Vagina (tissue), 2 donors: ENCODE results near the gene MBD4. TPM values are rescaled to one million over a fixed set of nuclear protein-coding genes. Genes with fewer than 3 reads are reported as not detected.

Experiments
- DNase-seq, 2 donors: peaks; one replicate each; pipeline ENCODE4 v3.0.0-alpha.2; 2017; ENCODE audit errors: extremely low spot score in 2 of 2
- H3K27ac ChIP-seq: fragments of 200-600 bp; sonication (generic); one replicate; pipeline ENCODE4 v1.5.1; 2019
- H3K27me3 ChIP-seq: fragments of 200-600 bp; sonication (generic); one replicate; pipeline ENCODE4 v1.5.1; 2019
- H3K36me3 ChIP-seq, 2 donors: fragments of 200-600 bp; sonication (generic); one replicate each; pipeline ENCODE4 v1.5.1; 2017 to 2019
- H3K4me1 ChIP-seq: fragments of 200-600 bp; sonication (generic); one replicate; pipeline ENCODE4 v1.5.1; 2019
- H3K4me3 ChIP-seq, 2 donors: fragments of 200-600 bp; sonication (generic); 1 replicate in 1 of 2; 2 replicates in 1 of 2; pipeline ENCODE4 v1.5.1; 2016 to 2019
- H3K9me3 ChIP-seq: fragments of 200-600 bp; sonication (generic); one replicate; pipeline ENCODE4 v1.5.1; 2019
- CTCF ChIP-seq, 3 experiments: fragments of 450-650 bp in 2 of 3; fragments of 200-600 bp in 1 of 3; sonication (generic) in 1 of 3; IDR thresholded peaks; one replicate each; pipeline ENCODE4 v1.5.1; 2017 to 2019; ENCODE audit warnings: antibody characterized with exemption in 3 of 3, mild to moderate bottlenecking in 2 of 3, moderate library complexity in 2 of 3
- POLR2A ChIP-seq, 2 donors: fragments of 450-650 bp; IDR thresholded peaks; one replicate each; pipeline ENCODE4 v1.6.1; 2017; ENCODE audit warnings: antibody characterized with exemption in 2 of 2, mild to moderate bottlenecking in 2 of 2, moderate library complexity in 2 of 2
- POLR2AphosphoS5 ChIP-seq, 2 donors: sonication (generic); formaldehyde crosslinking; IDR thresholded peaks; one replicate each; pipeline ENCODE4 v1.9.0; 2017; ENCODE audit warnings: antibody characterized with exemption in 2 of 2, mild to moderate bottlenecking in 2 of 2, low read depth in 1 of 2; ENCODE audit not compliant: insufficient read depth in 1 of 2
- intact Hi-C: fragments of 100-400 bp; cut with DNase I; formaldehyde crosslinking; loops from one replicate; pipeline ENCODE4 v1.15.1; 2023
- total RNA-seq: library from RNA; depleted of rRNA; stranded (reverse); fragments of >200 nt; gene quantifications from one replicate; pipeline ENCODE4 v1.2.3, GENCODE V29; 2016

Gene MBD4
- total RNA-seq, 1 donor from 2014 or later, result 32.4 TPM

GRCh38 chr3:129418041-129418973 is 21.4 kb downstream of the MBD4 start:
- H3K4me3 ChIP-seq, result no peak overlapping the region
- TF ChIP-seq POLR2A (IDR thresholded peaks at IDR 0.05) (no peak), CTCF (IDR thresholded peaks at IDR 0.05) (no peak), POLR2AphosphoS5 (IDR thresholded peaks at IDR 0.05; ENCODE audit: insufficient read depth in 1 of 2, low read depth in 1 of 2) (no peak)
- intact Hi-C loops, result no loop called here
- no peaks in the 10 kb centered on the region for H3K4me1 ChIP-seq
- no peaks in the 10 kb centered on the region for H3K27me3 ChIP-seq
- no peak overlapping the region for H3K27ac ChIP-seq
- H3K9me3 ChIP-seq, result no peaks in the 10 kb centered on the region
- DNase-seq, result no peak
- H3K36me3 ChIP-seq, result no peaks in the 10 kb centered on the region

GRCh38 chr3:129417326-129417725 is 22.4 kb downstream of the MBD4 start:
- no peak for DNase-seq
- intact Hi-C loops, result no loop called here
- Histone ChIP-seq H3K4me3 (no peak overlapping the region), H3K27me3 (no peaks in the 10 kb centered on the region), H3K36me3 (no peaks in the 10 kb centered on the region), H3K9me3 (no peaks in the 10 kb centered on the region), H3K27ac (no peak overlapping the region), H3K4me1 (no peaks in the 10 kb centered on the region)
- no peak for TF ChIP-seq POLR2AphosphoS5 (IDR thresholded peaks at IDR 0.05; ENCODE audit: insufficient read depth in 1 of 2, low read depth in 1 of 2)
- TF ChIP-seq CTCF (IDR thresholded peaks at IDR 0.05), result no peak
- TF ChIP-seq POLR2A (IDR thresholded peaks at IDR 0.05), result no peak

DNA sequence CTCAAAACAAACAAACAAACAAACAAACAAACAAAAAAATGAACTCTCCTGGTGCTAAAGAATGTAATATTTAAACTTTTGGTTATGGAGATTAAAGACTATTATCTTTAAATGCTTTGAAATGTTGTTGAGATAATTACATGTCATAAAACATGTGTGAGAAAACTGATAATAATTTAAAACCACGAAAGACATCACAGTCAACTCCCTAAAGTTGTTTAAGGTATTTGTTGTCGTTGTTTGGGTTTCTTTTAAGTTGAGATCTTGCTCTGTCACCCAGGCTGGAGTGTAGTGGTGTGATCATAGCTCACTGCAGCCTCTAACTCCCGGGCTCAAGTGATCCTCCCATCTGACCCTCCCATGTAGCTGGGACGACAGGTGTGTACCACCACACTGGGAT is 23.3 kb downstream of the MBD4 start:
- H3K36me3 ChIP-seq, result no peaks in the 10 kb centered on the region
- no peaks in the 10 kb centered on the region for H3K9me3 ChIP-seq
- no peak for TF ChIP-seq POLR2A (IDR thresholded peaks at IDR 0.05)
- TF ChIP-seq POLR2AphosphoS5 (IDR thresholded peaks at IDR 0.05; ENCODE audit: insufficient read depth in 1 of 2, low read depth in 1 of 2), result no peak
- no peak for TF ChIP-seq CTCF (IDR thresholded peaks at IDR 0.05)
- no peak overlapping the region for H3K27ac ChIP-seq
- H3K4me1 ChIP-seq, result no peaks in the 10 kb centered on the region
- H3K4me3 ChIP-seq, result no peak overlapping the region
- DNase-seq, result no peak
- H3K27me3 ChIP-seq, result no peaks in the 10 kb centered on the region
- intact Hi-C loops, result no loop called here

GRCh38 chr3:129415830-129416229 is 23.9 kb downstream of the MBD4 start:
- TF ChIP-seq POLR2A (IDR thresholded peaks at IDR 0.05) (no peak), POLR2AphosphoS5 (IDR thresholded peaks at IDR 0.05; ENCODE audit: insufficient read depth in 1 of 2, low read depth in 1 of 2) (no peak), CTCF (IDR thresholded peaks at IDR 0.05) (no peak)
- Histone ChIP-seq H3K27ac (no peak overlapping the region), H3K4me1 (no peaks in the 10 kb centered on the region), H3K4me3 (no peak overlapping the region), H3K9me3 (no peaks in the 10 kb centered on the region), H3K36me3 (no peaks in the 10 kb centered on the region), H3K27me3 (no peaks in the 10 kb centered on the region)
- intact Hi-C loops, result no loop called here
- DNase-seq, result no peak

DNA sequence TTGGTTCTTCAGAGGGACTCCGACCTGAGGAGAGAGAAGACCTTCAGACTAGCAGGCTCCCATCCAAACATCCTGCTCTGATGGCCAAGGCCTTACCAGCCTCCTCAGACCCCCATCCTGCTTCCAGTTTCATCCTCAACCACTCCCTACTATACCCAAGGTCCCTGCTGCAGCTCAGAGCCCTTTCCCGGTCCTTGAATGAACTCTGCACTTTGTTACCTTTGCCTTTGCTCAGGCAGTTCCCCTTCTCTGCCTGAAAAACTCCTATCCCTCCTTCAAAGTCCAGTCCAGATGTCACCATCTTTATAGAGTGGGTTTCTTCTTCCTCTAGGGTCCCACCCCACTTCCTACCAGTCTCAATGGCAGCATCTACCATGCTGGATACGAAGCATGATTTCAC is 24.4 kb downstream of the MBD4 start:
- no peak overlapping the region for H3K27ac ChIP-seq
- H3K27me3 ChIP-seq, result no peaks in the 10 kb centered on the region
- H3K9me3 ChIP-seq, result no peaks in the 10 kb centered on the region
- intact Hi-C loops, result no loop called here
- H3K36me3 ChIP-seq, result no peaks in the 10 kb centered on the region
- no peak for DNase-seq
- no peak overlapping the region for H3K4me3 ChIP-seq
- TF ChIP-seq POLR2AphosphoS5 (IDR thresholded peaks at IDR 0.05; ENCODE audit: insufficient read depth in 1 of 2, low read depth in 1 of 2), result no peak
- no peak for TF ChIP-seq CTCF (IDR thresholded peaks at IDR 0.05)
- no peak for TF ChIP-seq POLR2A (IDR thresholded peaks at IDR 0.05)
- no peaks in the 10 kb centered on the region for H3K4me1 ChIP-seq
